GM12892 (cell line): Measurements from ENCODE around the gene OPRL1.

Experiments
- POLR2A ChIP-seq: IDR thresholded peaks from 2 replicates; pipeline ENCODE4 v1.6.1; 2011; ENCODE audit warnings: low read depth, low read length, control low read depth
- POLR2AphosphoS5 ChIP-seq: IDR thresholded peaks from 2 replicates; pipeline ENCODE4 v1.6.1; 2011; ENCODE audit warnings: low read depth, low read length, control low read depth

- no peak for TF ChIP-seq POLR2AphosphoS5
- TF ChIP-seq POLR2A = no peak
These were observed 18.7 kb downstream of the OPRL1 start for GRCh38 chr20:64098471-64099013.
